Activated CD4-positive, alpha-beta T cell treated with anti-CD3 and anti-CD28 coated beads for 24 hours (primary cell): ENCODE results near the gene NELFCD.
"Not testable (repeated sequence)": the region's sequence is repeated elsewhere in the genome, so short reads cannot be mapped to it uniquely, and the experiment has no call there.

Experiments used
- DNase-seq, 2 donors: peaks; one replicate each; pipeline ENCODE4 v3.0.0-alpha.2; 2020; ENCODE audit warnings: low read depth in 2 of 2

The NELFCD gene

GRCh38 chr20:59025511-59025910 lies 44.5 kb downstream of the NELFCD start:
- no peak for DNase-seq

DNA sequence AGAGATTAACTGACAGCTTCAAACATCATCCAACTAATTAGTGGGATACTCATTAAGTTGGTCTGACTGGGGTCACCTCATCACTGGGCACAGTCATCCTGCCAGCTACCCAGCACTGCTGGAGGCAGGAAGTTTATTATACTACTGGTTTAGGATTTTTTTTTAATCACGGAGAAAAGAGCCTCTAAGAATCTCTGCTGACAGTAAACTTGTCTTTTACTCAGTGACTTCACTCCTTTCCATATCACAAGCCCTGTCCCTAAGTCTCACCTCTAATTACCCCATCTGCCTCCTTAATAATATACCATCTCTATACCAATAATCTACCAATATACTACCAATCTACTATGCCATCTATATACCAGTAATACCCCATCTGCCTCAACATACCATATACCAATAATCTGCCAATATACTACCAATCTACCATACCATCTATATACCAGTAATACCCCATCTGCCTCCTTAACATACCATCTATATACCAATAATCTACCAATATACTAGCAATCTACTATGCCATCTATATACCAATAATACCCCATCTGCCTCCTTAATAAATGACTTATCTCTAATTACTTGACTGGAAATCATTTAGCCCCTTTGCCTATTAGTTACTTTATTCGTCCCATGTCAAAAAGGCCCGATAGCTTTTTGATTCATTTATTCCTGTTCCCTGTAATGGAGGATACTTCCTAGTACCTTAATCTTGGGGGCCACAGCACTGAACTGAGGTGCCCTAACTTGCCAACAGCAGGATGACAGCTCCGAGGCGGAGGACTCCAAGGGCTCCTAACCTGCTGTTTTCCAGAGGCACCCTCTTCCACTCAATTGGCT lies 46.1 kb downstream of the NELFCD start:
- DNase-seq = no peak

DNA sequence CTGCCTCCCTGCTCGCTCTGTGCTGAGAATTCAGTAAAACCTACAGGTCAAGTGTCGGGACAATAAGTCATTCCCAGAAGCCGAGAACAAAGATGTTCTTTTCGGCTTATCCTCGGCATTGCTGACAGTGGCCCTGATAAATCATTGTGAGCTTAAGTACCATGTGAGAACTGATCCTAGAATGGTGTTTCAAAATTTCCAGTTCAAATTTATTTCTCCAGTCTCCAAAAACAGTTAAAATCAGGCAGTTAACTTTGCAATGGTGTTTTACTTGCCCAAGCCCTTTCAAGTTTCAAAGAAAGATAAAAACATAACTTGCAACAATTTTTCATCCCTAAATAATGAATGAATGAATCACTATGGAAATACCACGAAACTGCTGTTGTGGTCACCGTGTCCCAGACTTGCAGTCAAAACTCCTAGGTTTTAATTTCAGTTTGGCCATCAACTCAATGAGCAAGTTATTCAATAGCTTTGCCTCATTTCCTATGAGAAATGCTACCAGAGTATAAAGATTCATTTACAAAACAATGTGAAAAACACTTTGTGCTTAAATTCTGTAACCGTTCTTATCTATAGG lies 46.8 kb downstream of the NELFCD start:
- DNase-seq = no peak

- no peak for DNase-seq
These were observed 47.8 kb downstream of the NELFCD start for GRCh38 chr20:59028812-59029211.

DNA sequence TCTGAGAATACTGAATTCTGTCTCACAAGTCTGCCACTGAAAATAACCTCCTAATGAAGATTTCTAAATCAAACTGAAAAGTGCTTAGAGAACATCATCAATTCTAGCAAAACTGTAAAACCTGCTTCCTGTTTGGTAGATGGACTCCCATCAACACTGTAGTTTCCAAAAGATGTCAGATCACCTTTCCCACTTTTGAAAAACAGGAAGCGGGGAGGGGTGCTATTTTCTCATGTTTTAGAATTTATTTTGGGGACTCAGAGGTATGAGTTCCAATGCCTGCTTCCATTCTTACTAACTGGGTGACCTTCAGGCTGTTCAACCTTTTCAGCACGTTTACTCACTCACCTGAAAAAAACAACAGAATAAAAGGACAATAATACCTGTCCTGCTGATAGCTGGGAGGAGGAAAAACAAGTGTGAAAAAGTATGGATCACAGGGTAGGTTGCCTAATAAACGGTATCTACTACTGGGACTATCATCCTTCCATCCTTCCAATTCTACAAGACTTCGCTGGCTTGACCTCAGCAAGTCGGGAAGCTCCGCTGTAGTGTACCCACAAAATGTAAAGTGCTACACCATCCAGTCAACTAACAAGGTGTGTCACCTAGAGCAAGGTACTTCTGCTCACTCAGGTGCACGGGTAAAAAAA lies 50.0 kb downstream of the NELFCD start:
- DNase-seq = no peak

GRCh38 chr20:59031564-59032022 lies 50.5 kb downstream of the NELFCD start:
- no peak for DNase-seq

- peak; percentile 92 to 93 for DNase-seq
These were observed 51.1 kb downstream of the NELFCD start, which contains the start of gene ATP5F1E for GRCh38 chr20:59032023-59032712. Gene ATP5F1E, minus strand, starts transcription at chr20:59032335. Its CDS starts 84 bp downstream, at chr20:59032251.

GRCh38 chr20:59032713-59033059 lies 51.6 kb downstream of the NELFCD start:
- no peak for DNase-seq

DNA sequence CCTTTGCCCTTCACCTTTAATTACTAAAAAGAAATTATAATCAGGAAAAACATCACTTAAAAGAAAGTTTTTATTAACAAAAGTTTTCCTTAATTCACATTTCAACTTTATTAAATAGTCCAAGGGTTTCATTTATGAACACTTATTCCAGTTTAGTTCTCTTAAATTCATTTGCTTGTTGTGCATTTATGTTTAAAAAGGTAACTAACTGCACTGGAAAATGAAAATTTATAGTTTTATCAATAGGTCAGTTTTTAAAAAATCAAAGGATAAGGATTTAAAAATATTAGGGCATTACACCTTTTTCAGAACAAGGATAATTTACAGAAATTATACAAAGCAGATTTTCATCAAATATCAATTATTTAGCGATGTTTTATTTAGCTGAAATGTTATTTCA lies 52.0 kb downstream of the NELFCD start:
- no peak for DNase-seq

DNA sequence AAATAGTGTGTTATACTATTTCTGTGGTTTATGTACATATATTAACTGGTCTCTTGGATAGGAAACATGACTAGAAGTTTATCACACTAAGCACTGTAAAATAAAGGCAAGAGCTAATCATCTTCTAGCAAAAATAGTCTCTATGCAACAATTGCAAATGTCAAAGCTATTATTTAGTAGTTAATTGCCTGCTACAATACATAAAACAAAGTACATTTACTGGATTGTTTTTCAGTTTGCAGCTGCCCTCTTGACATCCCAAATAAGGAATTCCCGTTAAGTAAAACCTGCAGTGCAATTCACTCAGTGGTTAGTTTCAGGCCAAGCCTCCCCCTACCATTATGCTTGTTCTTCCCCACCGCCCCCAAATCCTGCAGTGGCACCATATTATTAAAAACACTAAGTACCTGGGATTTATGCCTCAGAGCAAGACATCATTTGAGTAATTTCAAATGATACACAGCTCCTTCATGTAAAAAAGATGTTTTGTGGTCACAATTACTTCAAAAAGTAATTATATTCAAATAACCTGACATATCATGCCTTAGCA lies 52.6 kb downstream of the NELFCD start:
- DNase-seq = no peak

DNA sequence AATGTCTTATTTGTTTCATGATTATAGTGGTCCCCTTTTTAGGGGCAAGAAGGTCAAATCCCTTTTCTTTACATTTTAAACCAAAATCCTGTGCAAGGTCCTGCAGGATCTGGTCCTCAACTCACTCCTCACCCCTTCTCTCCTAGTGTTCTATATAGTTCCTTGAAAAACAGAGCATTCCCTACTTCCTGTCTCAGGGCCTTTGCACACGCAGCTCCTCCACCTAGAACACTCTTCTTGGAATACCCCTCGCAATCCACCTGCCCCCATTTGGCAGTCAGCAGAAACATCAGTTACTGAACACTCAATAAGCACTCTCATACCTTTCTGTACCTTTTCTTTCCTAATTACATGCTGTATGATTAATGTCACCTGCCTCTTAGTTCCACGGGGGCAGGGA lies 54.3 kb downstream of the NELFCD start:
- no peak for DNase-seq

- no peak for DNase-seq
These were observed 56.3 kb downstream of the NELFCD start for GRCh38 chr20:59037386-59037785.

- no peak for DNase-seq
These were observed 58.2 kb downstream of the NELFCD start for GRCh38 chr20:59039233-59039632.

- DNase-seq = no peak
These were observed 59.6 kb downstream of the NELFCD start for GRCh38 chr20:59040667-59041066.

GRCh38 chr20:59041487-59041886 lies 60.4 kb downstream of the NELFCD start:
- not testable (repeated sequence) for DNase-seq

- DNase-seq = no peak
These were observed 61.2 kb downstream of the NELFCD start, which contains the start of gene PRELID3B for GRCh38 chr20:59042151-59042795. Gene PRELID3B, minus strand, starts transcription at chr20:59042786. Its CDS starts 56 bp downstream, at chr20:59042730.

DNA sequence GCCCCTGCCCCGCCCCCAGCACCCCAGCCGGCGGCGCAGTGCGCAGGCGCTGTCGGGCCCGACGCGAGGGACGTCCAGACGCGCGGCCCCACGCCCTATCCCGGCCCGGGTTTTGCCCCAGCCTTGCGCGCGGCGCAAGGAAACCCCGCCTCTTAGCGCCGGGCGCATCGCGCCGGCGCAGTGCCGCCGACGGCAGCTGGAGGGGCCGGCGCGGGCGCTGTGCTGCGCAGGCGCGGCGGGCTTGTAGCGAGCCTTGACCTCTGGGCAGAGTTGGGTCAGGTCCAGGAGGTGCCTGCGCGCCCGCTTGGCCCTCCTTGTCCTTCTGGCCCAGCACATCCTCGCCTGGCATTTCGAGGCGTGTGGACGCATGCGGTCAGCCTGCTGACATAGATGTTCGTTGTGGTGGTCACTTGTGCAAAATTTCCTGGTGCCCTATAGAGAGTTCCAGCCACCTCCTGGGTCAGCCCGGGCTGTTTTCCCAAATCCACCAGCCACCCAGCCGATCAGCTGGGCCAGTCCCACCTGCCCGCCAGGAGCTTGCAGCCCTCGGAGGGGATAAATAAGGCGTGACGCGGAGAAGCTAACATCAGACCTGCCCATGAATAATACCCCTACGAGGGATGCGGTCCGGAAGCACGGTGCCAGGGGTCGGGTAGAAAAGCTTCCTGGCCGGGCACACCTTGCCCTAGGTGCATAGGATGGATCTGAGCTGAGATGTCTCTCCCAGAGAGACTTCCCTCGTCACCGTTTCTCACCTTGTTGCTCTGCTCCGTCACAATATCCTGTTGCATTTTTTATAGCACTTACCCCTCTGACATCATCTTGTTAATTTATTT lies 62.0 kb downstream of the NELFCD start:
- DNase-seq = peak; percentile 89 to 92

GRCh38 chr20:59043698-59044097 lies 62.6 kb downstream of the NELFCD start:
- no peak for DNase-seq

- no peak for DNase-seq
These were observed 63.2 kb downstream of the NELFCD start for GRCh38 chr20:59044295-59044694.
